DOHH2 (cell line): ENCODE measurements around the gene DCAF4.
"Not testable (repeated sequence)": the region's sequence is repeated elsewhere in the genome, so short reads cannot be mapped to it uniquely, and the experiment has no call there.

Experiments
- EZH2phosphoT487 ChIP-seq: fragments of 200-600 bp; sonication (generic); IDR thresholded peaks from 2 replicates; pipeline ENCODE4 v1.6.1; 2017; ENCODE audit warnings: borderline replicate concordance, mild to moderate bottlenecking, antibody characterized with exemption, low read length, moderate library complexity, mixed read lengths
- TF ChIP-seq, protein P1 (sequence below): fragments of 200-600 bp; sonication (generic); IDR thresholded peaks from one replicate; pipeline ENCODE4 v1.5.1; 2014; ENCODE audit warnings: antibody characterized with exemption, mild to moderate bottlenecking, low read depth, low read length; ENCODE audit not compliant: poor library complexity, severe bottlenecking

DNA sequence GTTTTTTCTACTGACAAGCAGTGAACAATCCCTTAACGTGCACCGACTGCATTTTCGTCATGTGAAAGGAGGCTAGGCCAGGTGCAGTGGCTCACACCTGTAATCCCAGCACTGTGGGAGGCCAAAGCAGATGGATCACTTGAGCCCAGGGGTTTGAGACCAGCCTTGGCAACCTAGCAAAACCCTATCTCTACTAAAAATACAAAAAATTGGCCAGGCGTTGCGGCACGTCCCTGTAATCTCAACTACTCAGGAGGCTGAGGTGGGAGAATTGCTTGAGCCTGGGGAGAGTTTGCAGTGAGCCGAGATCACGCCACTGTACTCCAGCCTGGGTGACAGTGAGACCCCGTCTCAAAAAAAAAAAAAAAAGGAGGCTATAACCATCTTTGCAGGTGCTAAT, 78.4 kb downstream of the DCAF4 start:
- TF ChIP-seq, protein P1, sequence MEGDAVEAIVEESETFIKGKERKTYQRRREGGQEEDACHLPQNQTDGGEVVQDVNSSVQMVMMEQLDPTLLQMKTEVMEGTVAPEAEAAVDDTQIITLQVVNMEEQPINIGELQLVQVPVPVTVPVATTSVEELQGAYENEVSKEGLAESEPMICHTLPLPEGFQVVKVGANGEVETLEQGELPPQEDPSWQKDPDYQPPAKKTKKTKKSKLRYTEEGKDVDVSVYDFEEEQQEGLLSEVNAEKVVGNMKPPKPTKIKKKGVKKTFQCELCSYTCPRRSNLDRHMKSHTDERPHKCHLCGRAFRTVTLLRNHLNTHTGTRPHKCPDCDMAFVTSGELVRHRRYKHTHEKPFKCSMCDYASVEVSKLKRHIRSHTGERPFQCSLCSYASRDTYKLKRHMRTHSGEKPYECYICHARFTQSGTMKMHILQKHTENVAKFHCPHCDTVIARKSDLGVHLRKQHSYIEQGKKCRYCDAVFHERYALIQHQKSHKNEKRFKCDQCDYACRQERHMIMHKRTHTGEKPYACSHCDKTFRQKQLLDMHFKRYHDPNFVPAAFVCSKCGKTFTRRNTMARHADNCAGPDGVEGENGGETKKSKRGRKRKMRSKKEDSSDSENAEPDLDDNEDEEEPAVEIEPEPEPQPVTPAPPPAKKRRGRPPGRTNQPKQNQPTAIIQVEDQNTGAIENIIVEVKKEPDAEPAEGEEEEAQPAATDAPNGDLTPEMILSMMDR = not testable (repeated sequence)
- not testable (repeated sequence) for TF ChIP-seq EZH2phosphoT487
